Stimulated activated CD4-positive, alpha-beta T cell treated with anti-CD3 and anti-CD28 coated beads, TNF-alpha, amount 100 ng/mL, for 48 hours (primary cell): ENCODE data around the gene CLSTN1.

Source experiments
- DNase-seq, 3 donors: peaks; one replicate each; pipeline ENCODE4 v3.0.0-alpha.2; 2020; ENCODE audit warnings: low read depth in 3 of 3

The CLSTN1 gene

DNA sequence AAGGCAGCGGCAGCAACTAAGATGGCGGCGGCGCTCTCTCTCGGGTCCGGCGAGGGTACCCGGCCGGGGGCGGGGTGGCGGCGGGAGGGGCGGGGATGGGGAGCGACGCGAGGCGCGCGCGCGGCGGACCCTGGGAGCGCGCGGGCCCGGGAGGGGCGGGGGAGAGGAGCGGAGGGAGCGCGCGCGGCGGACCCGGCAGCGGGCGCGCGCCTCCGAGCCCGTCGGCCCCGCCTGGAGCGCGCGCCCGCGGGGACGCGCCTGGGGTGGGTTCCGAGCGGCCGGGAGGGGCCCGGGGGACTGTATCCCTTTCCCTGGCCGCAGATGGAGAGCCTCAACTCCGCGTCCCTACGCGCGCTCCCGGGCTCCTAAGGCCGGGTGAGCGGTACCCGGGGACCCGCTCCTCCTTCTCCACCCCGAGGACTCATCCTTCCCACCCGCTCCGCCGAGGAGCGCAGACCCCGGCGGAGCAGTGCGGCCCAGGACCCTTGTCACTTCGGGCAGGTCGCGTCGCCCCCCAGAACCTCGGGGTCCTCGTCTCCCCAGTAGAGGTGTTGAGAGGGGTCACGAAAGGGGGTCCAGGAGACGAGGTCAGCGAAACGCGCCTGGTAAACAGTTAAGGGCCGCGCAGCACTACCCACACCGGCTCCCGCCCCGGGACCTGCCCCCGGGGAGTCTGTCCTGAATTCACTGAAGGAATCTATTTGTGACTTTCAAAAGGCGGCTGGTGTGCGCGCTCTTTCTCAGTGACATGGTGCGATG, at the start of gene CLSTN1:
TSS of gene CLSTN1 (minus strand) at position 23 of the 759 bp plus-strand sequence. CDS start 232 bp downstream, outside the sequence.
- peak; percentile 81 to 90 (median 82) for DNase-seq

DNA sequence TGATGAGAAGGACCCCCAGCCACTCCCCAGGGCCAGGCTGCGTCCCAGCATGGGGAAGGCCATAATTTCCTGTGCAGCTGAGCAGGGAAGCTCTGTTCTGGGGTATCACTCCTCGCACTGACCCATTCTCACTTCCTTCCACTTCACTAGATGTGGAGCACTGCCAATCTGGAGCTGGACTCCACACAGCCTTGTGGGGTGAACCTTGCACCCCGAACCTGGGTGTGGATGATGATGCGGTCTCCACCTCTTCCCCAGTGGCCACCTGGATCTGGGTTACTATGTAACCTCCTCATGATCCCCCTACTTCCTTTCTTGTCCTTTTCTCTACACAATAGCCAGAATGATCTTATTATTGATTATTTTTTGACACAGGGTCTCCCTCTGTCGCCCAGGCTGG, 49.6 kb upstream of the CLSTN1 start:
- DNase-seq: no peak

GRCh38 chr1:9872430-9873165, 48.8 kb upstream of the CLSTN1 start:
- no peak for DNase-seq

- DNase-seq: no peak
These were observed 48.1 kb upstream of the CLSTN1 start for GRCh38 chr1:9871707-9872425.

GRCh38 chr1:9871021-9871420, 47.3 kb upstream of the CLSTN1 start:
- DNase-seq: no peak

DNA sequence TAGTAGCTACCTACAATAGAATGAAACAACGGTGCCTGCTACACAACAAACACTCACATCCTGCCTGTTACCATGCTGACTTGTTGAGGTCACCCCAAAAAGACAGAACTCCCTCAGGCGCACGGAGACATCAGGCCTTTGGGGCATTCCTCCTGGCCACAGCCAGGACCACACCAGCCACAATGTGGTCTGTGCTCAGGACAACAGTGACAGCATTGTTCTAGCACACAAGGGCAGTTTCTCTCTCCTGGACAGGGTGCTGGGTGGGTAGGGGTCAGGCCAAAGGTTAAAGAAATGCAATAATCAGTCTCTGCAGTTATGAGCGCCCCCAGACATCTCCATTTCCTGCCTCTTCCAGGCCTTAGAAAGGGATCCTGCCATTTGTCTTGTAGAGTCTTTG, 46.8 kb upstream of the CLSTN1 start:
- DNase-seq: no peak

GRCh38 chr1:9869831-9870251, 46.1 kb upstream of the CLSTN1 start:
- DNase-seq: no peak

- DNase-seq: no peak
These were observed 44.5 kb upstream of the CLSTN1 start for GRCh38 chr1:9868244-9868590.

GRCh38 chr1:9867408-9868243, 43.9 kb upstream of the CLSTN1 start:
- peak; percentile 66 to 81 (median 80) for DNase-seq

- no peak for DNase-seq
These were observed 43.1 kb upstream of the CLSTN1 start for GRCh38 chr1:9866836-9867235.

DNA sequence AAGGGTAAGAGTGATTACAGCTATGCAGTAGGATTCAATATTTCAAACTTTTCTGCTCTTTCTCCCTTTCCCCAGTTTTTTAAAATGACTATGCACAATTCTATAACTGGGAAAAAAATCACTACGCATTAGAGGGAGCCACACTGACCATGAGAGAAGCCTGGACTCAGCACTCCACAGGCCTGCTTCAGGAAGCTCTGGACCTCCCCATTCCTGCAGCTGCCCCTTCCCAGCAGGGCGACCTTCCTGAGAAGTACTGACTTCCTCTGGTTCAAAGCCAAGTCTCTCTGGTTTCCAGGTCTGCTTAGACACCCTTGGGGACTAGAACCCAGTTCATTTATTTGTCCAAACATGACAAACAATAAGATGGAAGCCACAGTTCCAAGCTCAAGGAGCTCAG, 42.0 kb upstream of the CLSTN1 start:
- no peak for DNase-seq

- no peak for DNase-seq
These were observed 39.6 kb upstream of the CLSTN1 start for GRCh38 chr1:9863371-9863770.

DNA sequence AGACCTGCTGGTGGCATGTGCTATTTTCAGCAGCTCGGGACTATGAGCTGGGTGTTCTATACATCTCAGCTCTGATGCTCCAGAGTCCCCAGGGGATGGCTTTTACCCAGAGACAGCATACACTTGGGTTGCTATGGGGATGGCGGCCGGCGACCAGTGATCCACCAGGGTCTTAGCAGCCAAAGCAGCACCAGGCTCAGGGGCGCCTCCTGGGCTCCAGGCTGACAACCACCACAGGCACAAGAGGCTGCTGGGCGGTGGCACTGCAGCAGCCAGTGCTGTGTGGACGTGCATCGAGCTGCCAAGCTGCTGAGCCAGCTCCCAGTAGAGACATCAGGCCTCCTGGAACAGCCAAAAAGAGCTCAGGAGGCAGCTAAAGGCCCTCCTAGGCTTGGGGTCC, 37.6 kb upstream of the CLSTN1 start:
- DNase-seq: no peak

- no peak for DNase-seq
These were observed 37.1 kb upstream of the CLSTN1 start for GRCh38 chr1:9860887-9861286.

- DNase-seq: no peak
These were observed 35.7 kb upstream of the CLSTN1 start for GRCh38 chr1:9859281-9860014.

GRCh38 chr1:9858293-9859035, 34.7 kb upstream of the CLSTN1 start:
- DNase-seq: no peak

- no peak for DNase-seq
These were observed 31.4 kb upstream of the CLSTN1 start for GRCh38 chr1:9855186-9855585.

DNA sequence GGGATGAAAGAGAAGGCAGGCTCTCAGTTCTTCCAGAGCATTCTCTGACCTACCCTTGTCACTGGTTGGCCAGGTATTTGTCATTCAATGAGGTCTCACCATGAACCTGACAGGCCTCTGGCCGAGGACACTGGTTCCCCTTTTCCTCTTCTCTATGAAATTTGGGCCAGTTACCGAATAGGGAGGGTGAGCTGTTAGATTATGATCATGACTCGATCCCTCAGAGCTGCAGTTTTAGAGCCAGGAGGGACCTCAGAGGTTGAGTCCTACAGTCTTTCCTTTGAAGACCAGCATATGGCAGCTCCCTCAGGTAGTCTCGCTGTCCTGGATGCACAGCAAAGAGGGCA, 29.5 kb upstream of the CLSTN1 start:
- DNase-seq: no peak

GRCh38 chr1:9852410-9853248, 28.9 kb upstream of the CLSTN1 start:
- no peak for DNase-seq

DNA sequence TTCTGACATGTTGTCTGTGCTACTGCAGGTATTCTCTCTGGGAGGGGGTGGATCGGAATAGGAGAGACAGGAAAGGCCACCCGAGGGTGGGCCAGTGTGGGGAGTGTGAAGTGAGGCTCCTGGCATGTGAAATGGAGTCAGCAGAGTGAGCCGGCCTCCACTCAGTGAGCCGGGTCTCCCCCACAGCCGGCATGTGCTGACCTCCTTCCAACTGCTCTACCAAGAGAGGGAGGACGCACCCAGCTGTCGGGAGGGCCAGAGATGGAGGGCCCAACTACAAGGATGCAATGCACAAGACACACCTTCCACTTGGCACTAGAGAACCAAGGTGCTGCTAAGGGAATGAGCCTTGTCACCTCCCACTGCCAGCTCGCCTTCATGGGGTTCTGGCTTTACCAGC, 28.2 kb upstream of the CLSTN1 start:
- DNase-seq: no peak
